H9 (cell line): ENCODE results near the gene SLC13A5. TPM values are rescaled to one million over a fixed set of nuclear protein-coding genes. Genes with fewer than 3 reads are reported as not detected.

Experiments used
- DNase-seq: peaks from one replicate; pipeline ENCODE4 v3.0.0-alpha.2; 2017
- H2AFZ ChIP-seq: one replicate; pipeline ENCODE4 v1.6.1; 2013; ENCODE audit warnings: mild to moderate bottlenecking, low read length, control low read depth, moderate library complexity
- H2AK5ac ChIP-seq: 2 replicates; pipeline ENCODE4 v1.6.1; 2013; ENCODE audit warnings: low read length, control low read depth, mixed read lengths; ENCODE audit not compliant: insufficient read length
- H2BK120ac ChIP-seq: one replicate; pipeline ENCODE4 v1.6.1; 2013; ENCODE audit warnings: low read depth, mild to moderate bottlenecking, low read length, control low read depth, inconsistent platforms; ENCODE audit not compliant: poor library complexity, severe bottlenecking
- H2BK12ac ChIP-seq: 2 replicates; pipeline ENCODE4 v1.6.1; 2013; ENCODE audit warnings: low read length, control low read depth, mixed read lengths, low read depth; ENCODE audit not compliant: insufficient read length
- H2BK15ac ChIP-seq: 2 replicates; pipeline ENCODE4 v1.6.1; 2013; ENCODE audit warnings: low read depth, low read length, control low read depth
- H2BK20ac ChIP-seq: one replicate; pipeline ENCODE4 v1.6.1; 2013; ENCODE audit warnings: low read depth, mild to moderate bottlenecking, low read length, control low read depth, inconsistent platforms; ENCODE audit not compliant: poor library complexity, severe bottlenecking
- H2BK5ac ChIP-seq: 2 replicates; pipeline ENCODE4 v1.6.1; 2013; ENCODE audit warnings: low read length, control low read depth, mixed read lengths; ENCODE audit not compliant: insufficient read length
- H3K14ac ChIP-seq: 2 replicates; pipeline ENCODE4 v1.6.1; 2013; ENCODE audit warnings: low read length, control low read depth; ENCODE audit not compliant: insufficient read depth
- H3K18ac ChIP-seq: 2 replicates; pipeline ENCODE4 v1.6.1; 2013; ENCODE audit warnings: low read depth, mild to moderate bottlenecking, mixed read lengths, low read length, control low read depth; ENCODE audit not compliant: insufficient read length
- H3K23ac ChIP-seq: 2 replicates; pipeline ENCODE4 v1.6.1; 2013; ENCODE audit warnings: low read length, control low read depth, mixed read lengths, low read depth; ENCODE audit not compliant: insufficient read length
- H3K23me2 ChIP-seq: 2 replicates; pipeline ENCODE4 v1.6.1; 2013; ENCODE audit warnings: low read depth, mild to moderate bottlenecking, mixed read lengths, low read length, control low read depth; ENCODE audit not compliant: insufficient read length, poor library complexity, severe bottlenecking
- H3K27ac ChIP-seq: 2 replicates; pipeline ENCODE4 v1.5.1; 2013; ENCODE audit warnings: low read length, control low read depth, mixed read lengths, low read depth; ENCODE audit not compliant: insufficient read length
- H3K27me3 ChIP-seq: 2 replicates; pipeline ENCODE4 v1.6.1; 2013; ENCODE audit warnings: low read length, control low read depth, inconsistent platforms; ENCODE audit not compliant: insufficient read depth
- H3K4ac ChIP-seq: 2 replicates; pipeline ENCODE4 v1.6.1; 2013; ENCODE audit warnings: low read depth, mild to moderate bottlenecking, control low read depth, inconsistent platforms, low read length, moderate library complexity
- H3K4me1 ChIP-seq: 2 replicates; pipeline ENCODE4 v1.6.1; 2013; ENCODE audit warnings: low read length, control low read depth, inconsistent platforms; ENCODE audit not compliant: insufficient read depth
- H3K4me2 ChIP-seq: 2 replicates; pipeline ENCODE4 v1.6.1; 2013; ENCODE audit warnings: low read length, control low read depth, mixed read lengths; ENCODE audit not compliant: insufficient read length, insufficient read depth
- H3K56ac ChIP-seq: 2 replicates; pipeline ENCODE4 v1.6.1; 2013; ENCODE audit warnings: low read depth, mild to moderate bottlenecking, mixed read lengths, low read length, control low read depth; ENCODE audit not compliant: insufficient read length
- H3K79me1 ChIP-seq: 2 replicates; pipeline ENCODE4 v1.6.1; 2013; ENCODE audit warnings: low read depth, mild to moderate bottlenecking, moderate library complexity, low read length, control low read depth, inconsistent platforms; ENCODE audit not compliant: insufficient read depth, poor library complexity, severe bottlenecking
- H3K79me2 ChIP-seq: 2 replicates; pipeline ENCODE4 v1.6.1; 2013; ENCODE audit warnings: low read length, control low read depth, inconsistent platforms; ENCODE audit not compliant: insufficient read depth
- H3K9ac ChIP-seq: 2 replicates; pipeline ENCODE4 v1.6.1; 2013; ENCODE audit warnings: low read length, control low read depth, mixed read lengths; ENCODE audit not compliant: insufficient read length; ENCODE audit errors: extremely low read depth
- H3K9me3 ChIP-seq: one replicate; pipeline ENCODE4 v1.6.1; 2013; ENCODE audit warnings: low read depth, low read length, inconsistent platforms; ENCODE audit not compliant: control insufficient read depth
- H3T11ph ChIP-seq: one replicate; pipeline ENCODE4 v1.6.1; 2013; ENCODE audit warnings: mild to moderate bottlenecking, low read length, control low read depth, inconsistent platforms
- H4K20me1 ChIP-seq: one replicate; pipeline ENCODE4 v1.6.1; 2013; ENCODE audit not compliant: control insufficient read depth, insufficient read length, insufficient read depth
- H4K5ac ChIP-seq: 2 replicates; pipeline ENCODE4 v1.6.1; 2013; ENCODE audit warnings: low read depth, mild to moderate bottlenecking, mixed read lengths, low read length, control low read depth; ENCODE audit not compliant: insufficient read length
- H4K8ac ChIP-seq: replicated peaks from 2 replicates; pipeline ENCODE4 v1.6.1; 2013; ENCODE audit warnings: low read length, control low read depth, mixed read lengths, low read depth; ENCODE audit not compliant: insufficient read length
- H4K91ac ChIP-seq: 2 replicates; pipeline ENCODE4 v1.6.1; 2013; ENCODE audit warnings: low read depth, mild to moderate bottlenecking, moderate library complexity, mixed read lengths, low read length, control low read depth; ENCODE audit not compliant: insufficient read length
- H3K27ac Mint-ChIP-seq, 3 experiments: 2 replicates in 2 of 3; 3 replicates in 1 of 3; pipeline ENCODE4 v1.8.0; 2020 to 2021; ENCODE audit warnings: mixed read lengths in 3 of 3, mild to moderate bottlenecking in 1 of 3, moderate library complexity in 1 of 3
- H3K27me3 Mint-ChIP-seq: 2 replicates; pipeline ENCODE4 v1.8.0; 2021; ENCODE audit warnings: low read depth, mild to moderate bottlenecking, moderate library complexity, mixed read lengths
- H3K36me3 Mint-ChIP-seq, 3 experiments: 2 replicates in 2 of 3; 3 replicates in 1 of 3; pipeline ENCODE4 v1.8.0; 2020 to 2021; ENCODE audit warnings: low read depth in 3 of 3, mixed read lengths in 3 of 3; ENCODE audit not compliant: insufficient read depth in 1 of 3
- H3K4me1 Mint-ChIP-seq, 2 experiments: 2 replicates each; pipeline ENCODE4 v1.8.0; 2020; ENCODE audit warnings: mixed read lengths in 2 of 2
- H3K4me3 Mint-ChIP-seq, 2 experiments: 2 replicates in 1 of 2; 3 replicates in 1 of 2; pipeline ENCODE4 v1.8.0; 2020 to 2021; ENCODE audit warnings: mild to moderate bottlenecking in 2 of 2, mixed read lengths in 2 of 2, moderate library complexity in 1 of 2
- H3K9me3 Mint-ChIP-seq, 2 experiments: 2 replicates in 1 of 2; 3 replicates in 1 of 2; pipeline ENCODE4 v1.8.0; 2020; ENCODE audit warnings: mild to moderate bottlenecking in 2 of 2, mixed read lengths in 2 of 2, moderate library complexity in 1 of 2
- WGBS: extraction: QIAGEN DNeasy Blood & Tissue Kit; methylation state at CpG from one replicate; pipeline ENCODE4 v1.1.7; 2013; ENCODE audit warnings: missing lambda C conversion rate, low lambda C conversion rate, mixed read lengths; ENCODE audit not compliant: insufficient read length; ENCODE audit errors: extremely low coverage; 5-methylcytosine and 5-hydroxymethylcytosine counted together
- total RNA-seq: library from RNA; stranded (reverse); gene quantifications from 2 replicates; pipeline ENCODE4 v1.2.1, GENCODE V29; 2021
- TF ChIP-seq, protein P1 (sequence below): fragments of 200-600 bp; sonication (generic); conservative IDR thresholded peaks from 3 replicates; pipeline ENCODE4 v1.8.0; 2021; ENCODE audit warnings: antibody characterized with exemption, mild to moderate bottlenecking

SLC13A5 gene
- total RNA-seq, 1 experiment from 2014 or later = 1.6 TPM

DNA sequence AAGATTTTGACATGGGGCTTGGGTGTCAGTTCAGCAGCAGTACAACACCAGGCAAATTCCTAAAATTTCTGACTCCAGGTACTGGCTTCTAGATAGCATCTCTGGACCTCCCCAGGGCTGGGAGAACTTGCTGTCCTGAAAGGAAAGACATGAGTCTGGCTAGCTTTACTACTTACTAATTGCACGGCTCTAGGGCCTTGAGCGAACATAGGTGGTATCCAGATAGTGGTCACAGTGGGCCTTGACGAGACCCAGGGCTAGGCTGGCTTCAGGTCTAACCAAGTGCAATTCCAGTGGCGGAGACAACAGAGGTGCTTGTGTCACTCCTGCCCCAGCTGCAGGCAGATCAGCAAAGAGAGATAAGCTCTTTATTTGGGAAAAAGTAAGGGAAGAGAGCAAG is 16.4 kb upstream of the SLC13A5 start:
- no CpG with 5 or more reads among the region's 4 CpGs for WGBS
- no peak for DNase-seq
- Histone ChIP-seq H3K27me3 (no peaks in the 10 kb centered on the region), H2BK15ac (no peak overlapping the region), H3T11ph (no peak overlapping the region), H4K5ac (no peak overlapping the region), H2BK5ac (no peak overlapping the region), H2BK12ac (no peak overlapping the region), H3K56ac (no peak overlapping the region), H4K91ac (no peak overlapping the region), H3K18ac (no peak overlapping the region), H3K23me2 (no peaks in the 10 kb centered on the region), H3K79me2 (no peaks in the 10 kb centered on the region), H2AK5ac (no peak overlapping the region), H2AFZ (no peak overlapping the region), H3K27ac (no peak overlapping the region), H3K9ac (no peak overlapping the region), H4K8ac (no peak overlapping the region), H2BK120ac (no peak overlapping the region), H3K79me1 (no peaks in the 10 kb centered on the region), H2BK20ac (no peak overlapping the region), H3K14ac (no peak overlapping the region), H3K23ac (no peak overlapping the region), H4K20me1 (no peaks in the 10 kb centered on the region), H3K4me1 (no peaks in the 10 kb centered on the region), H3K4ac (no peak overlapping the region), H3K9me3 (no peaks in the 10 kb centered on the region), H3K4me2 (no peak overlapping the region)
- TF ChIP-seq, protein P1, sequence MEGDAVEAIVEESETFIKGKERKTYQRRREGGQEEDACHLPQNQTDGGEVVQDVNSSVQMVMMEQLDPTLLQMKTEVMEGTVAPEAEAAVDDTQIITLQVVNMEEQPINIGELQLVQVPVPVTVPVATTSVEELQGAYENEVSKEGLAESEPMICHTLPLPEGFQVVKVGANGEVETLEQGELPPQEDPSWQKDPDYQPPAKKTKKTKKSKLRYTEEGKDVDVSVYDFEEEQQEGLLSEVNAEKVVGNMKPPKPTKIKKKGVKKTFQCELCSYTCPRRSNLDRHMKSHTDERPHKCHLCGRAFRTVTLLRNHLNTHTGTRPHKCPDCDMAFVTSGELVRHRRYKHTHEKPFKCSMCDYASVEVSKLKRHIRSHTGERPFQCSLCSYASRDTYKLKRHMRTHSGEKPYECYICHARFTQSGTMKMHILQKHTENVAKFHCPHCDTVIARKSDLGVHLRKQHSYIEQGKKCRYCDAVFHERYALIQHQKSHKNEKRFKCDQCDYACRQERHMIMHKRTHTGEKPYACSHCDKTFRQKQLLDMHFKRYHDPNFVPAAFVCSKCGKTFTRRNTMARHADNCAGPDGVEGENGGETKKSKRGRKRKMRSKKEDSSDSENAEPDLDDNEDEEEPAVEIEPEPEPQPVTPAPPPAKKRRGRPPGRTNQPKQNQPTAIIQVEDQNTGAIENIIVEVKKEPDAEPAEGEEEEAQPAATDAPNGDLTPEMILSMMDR = no peak
- Mint-ChIP-seq H3K4me3 (no peak overlapping the region), H3K4me1 (no peaks in the 10 kb centered on the region), H3K9me3 (peaks cover 0 to 2% of the 10 kb centered on the region in 2 experiments; a peak in 1 of 5 replicates), H3K27ac (no peak overlapping the region; a peak in 1 of 7 replicates), H3K36me3 (no peaks in the 10 kb centered on the region; a peak in 1 of 7 replicates), H3K27me3 (peaks cover 21% of the 10 kb centered on the region)
